ENCODE results near the gene AP3D1.

- TF ChIP-seq CTCF (conservative IDR thresholded peaks at IDR 0.05) (no peak), EZH2 (IDR thresholded peaks at IDR 0.05; ENCODE audit: low read depth) (no peak)
Measured at GRCh38 chr19:2181633-2181997, 30.2 kb upstream of the AP3D1 start.

Measured in PC-9 (cell line).